COLO668 (cell line): ENCODE results near the gene VSTM4.

Experiments
- DNase-seq: peaks from one replicate; lab custom pipeline; 2025; ENCODE audit not compliant: unreplicated experiment; lab: John Stamatoyannopoulos, UW

VSTM4 gene

GRCh38 chr10:49115015-49115795 is at the start of gene VSTM4:
VSTM4 (minus strand) TSS chr10:49115522; CDS start chr10:49115485, 37 bp downstream.
- DNase-seq = no peak

GRCh38 chr10:49164559-49165188 is 49.4 kb upstream of the VSTM4 start:
- peak; percentile 1 for DNase-seq

- no peak for DNase-seq
Observed at GRCh38 chr10:49163741-49164140, 48.4 kb upstream of the VSTM4 start.

GRCh38 chr10:49162761-49163310 is 47.5 kb upstream of the VSTM4 start:
- DNase-seq = no peak

GRCh38 chr10:49162063-49162462 is 46.7 kb upstream of the VSTM4 start:
- no peak for DNase-seq

GRCh38 chr10:49161411-49161997 is 46.2 kb upstream of the VSTM4 start:
- no peak for DNase-seq

- DNase-seq = no peak
Observed at GRCh38 chr10:49160814-49161213, 45.5 kb upstream of the VSTM4 start.

GRCh38 chr10:49160110-49160509 is 44.8 kb upstream of the VSTM4 start:
- no peak for DNase-seq

GRCh38 chr10:49158915-49159314 is 43.6 kb upstream of the VSTM4 start:
- DNase-seq = no peak

GRCh38 chr10:49158404-49158803 is 43.1 kb upstream of the VSTM4 start:
- no peak for DNase-seq

- no peak for DNase-seq
Observed at GRCh38 chr10:49157229-49157628, 41.9 kb upstream of the VSTM4 start.

- no peak for DNase-seq
Observed at GRCh38 chr10:49154641-49155040, 39.3 kb upstream of the VSTM4 start.

GRCh38 chr10:49153971-49154370 is 38.6 kb upstream of the VSTM4 start:
- no peak for DNase-seq

- no peak for DNase-seq
Observed at GRCh38 chr10:49153115-49153514, 37.8 kb upstream of the VSTM4 start.

- no peak for DNase-seq
Observed at GRCh38 chr10:49152663-49153062, 37.3 kb upstream of the VSTM4 start.

- no peak for DNase-seq
Observed at GRCh38 chr10:49152037-49152436, 36.7 kb upstream of the VSTM4 start.

GRCh38 chr10:49151481-49151880 is 36.2 kb upstream of the VSTM4 start:
- no peak for DNase-seq

GRCh38 chr10:49151025-49151445 is 35.7 kb upstream of the VSTM4 start:
- no peak for DNase-seq

- DNase-seq = no peak
Observed at GRCh38 chr10:49150426-49150825, 35.1 kb upstream of the VSTM4 start.

- no peak for DNase-seq
Observed at GRCh38 chr10:49149881-49150280, 34.6 kb upstream of the VSTM4 start.

GRCh38 chr10:49144058-49144720 is 28.9 kb upstream of the VSTM4 start:
- no peak for DNase-seq
